H7 (cell line): ENCODE data around the gene SMIM38. TPM values are rescaled to one million over a fixed set of nuclear protein-coding genes. Genes with fewer than 3 reads are reported as not detected.

Source experiments
- DNase-seq: peaks from one replicate; pipeline ENCODE4 v3.0.0; 2012
- H3K27me3 ChIP-seq: 2 replicates; pipeline ENCODE4 v1.6.0; 2011; ENCODE audit warnings: mild to moderate bottlenecking, low read length; ENCODE audit not compliant: control insufficient read depth, insufficient read depth
- H3K36me3 ChIP-seq: replicated peaks from 2 replicates; pipeline ENCODE4 v1.5.1; 2011; ENCODE audit warnings: low read length; ENCODE audit not compliant: control insufficient read depth, insufficient read depth
- H3K4me3 ChIP-seq: 2 replicates; pipeline ENCODE4 v1.5.1; 2011; ENCODE audit warnings: low read depth, mild to moderate bottlenecking, control low read depth, low read length, moderate library complexity; ENCODE audit not compliant: insufficient read depth
- total RNA-seq: library from RNA; depleted of rRNA; stranded (reverse); fragments of >200 nt; shearing (Covaris generic); gene quantifications from 2 replicates; pipeline ENCODE4 v1.2.3, GENCODE V29; 2014

Gene SMIM38
- total RNA-seq, 1 experiment from 2014 or later, result 0.28 TPM

DNA sequence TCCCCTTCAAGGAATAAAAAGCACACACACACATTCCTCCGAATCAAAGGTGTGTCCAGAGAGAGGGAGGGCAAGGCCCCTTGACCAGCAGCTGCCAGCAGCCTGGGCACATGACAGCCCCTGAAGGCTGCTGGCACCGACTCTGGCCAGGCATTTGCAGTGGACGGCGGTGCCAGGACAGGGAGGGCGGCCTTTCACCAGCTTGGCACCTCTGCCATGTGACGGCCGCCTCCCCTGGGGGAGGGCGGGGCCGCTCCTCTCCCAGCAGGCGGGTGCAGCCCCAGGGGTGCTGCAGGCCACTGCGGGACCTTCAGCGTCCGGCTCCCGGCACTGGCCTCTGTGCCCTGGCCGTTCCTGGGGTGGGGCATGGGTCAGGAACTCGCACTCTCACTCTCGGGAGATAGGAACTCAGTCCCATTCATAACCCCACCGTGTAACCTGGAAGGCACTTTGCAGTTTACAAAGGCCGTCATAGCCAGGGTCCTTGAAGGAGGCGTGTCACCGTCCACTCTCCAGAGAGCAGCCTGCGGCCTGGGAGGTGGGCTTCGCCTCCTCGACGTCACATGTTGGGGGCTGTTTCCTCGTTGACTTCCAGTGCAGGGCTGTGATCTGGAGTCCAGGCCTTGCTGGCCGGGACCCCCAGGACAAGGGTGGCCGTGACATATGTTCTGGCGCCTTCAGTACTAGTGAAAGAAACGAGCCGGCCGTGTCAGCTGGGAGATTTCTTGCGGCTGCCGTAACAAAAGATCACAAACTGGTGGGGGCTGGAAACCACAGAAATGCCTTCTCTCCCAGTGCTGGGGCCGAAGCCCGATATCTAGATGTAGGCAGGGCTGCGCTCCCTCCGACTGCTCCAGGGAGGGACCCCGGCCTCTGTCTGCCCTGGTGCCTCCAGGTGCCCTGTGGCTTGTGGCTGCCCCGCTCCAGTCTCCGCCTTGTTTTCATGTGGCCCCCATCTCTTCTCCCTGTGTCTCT is 39.9 kb upstream of the SMIM38 start:
- no peak overlapping the region for H3K4me3 ChIP-seq
- H3K36me3 ChIP-seq, result no peaks in the 10 kb centered on the region

DNA sequence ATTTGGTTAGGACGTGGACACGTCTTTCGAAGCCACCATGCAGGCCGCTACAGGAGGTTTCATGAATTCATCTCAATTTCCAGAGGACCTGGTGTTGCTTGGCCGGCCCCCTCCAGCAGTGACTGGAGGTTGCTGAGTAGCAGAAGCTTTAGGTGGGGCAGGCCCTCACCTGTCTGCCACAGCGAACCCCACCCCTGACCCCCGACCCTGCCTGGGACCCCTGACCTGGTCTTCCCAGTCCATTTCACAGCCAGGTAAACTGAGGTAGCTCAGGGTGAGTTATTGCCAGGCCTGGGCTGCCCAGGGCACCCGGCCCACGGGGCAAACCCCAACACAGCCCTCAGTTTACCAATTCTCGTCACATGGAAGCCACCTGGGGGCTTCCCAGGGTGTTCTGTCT is 39.1 kb upstream of the SMIM38 start:
- H3K36me3 ChIP-seq, result no peaks in the 10 kb centered on the region
- no peak overlapping the region for H3K4me3 ChIP-seq
- no peaks in the 10 kb centered on the region for H3K27me3 ChIP-seq
- peak; percentile 39 for DNase-seq

More for the DNA sequence above, 39.9 kb upstream of the SMIM38 start:
- no peaks in the 10 kb centered on the region for H3K27me3 ChIP-seq
- DNase-seq, result peak; percentile 64

DNA sequence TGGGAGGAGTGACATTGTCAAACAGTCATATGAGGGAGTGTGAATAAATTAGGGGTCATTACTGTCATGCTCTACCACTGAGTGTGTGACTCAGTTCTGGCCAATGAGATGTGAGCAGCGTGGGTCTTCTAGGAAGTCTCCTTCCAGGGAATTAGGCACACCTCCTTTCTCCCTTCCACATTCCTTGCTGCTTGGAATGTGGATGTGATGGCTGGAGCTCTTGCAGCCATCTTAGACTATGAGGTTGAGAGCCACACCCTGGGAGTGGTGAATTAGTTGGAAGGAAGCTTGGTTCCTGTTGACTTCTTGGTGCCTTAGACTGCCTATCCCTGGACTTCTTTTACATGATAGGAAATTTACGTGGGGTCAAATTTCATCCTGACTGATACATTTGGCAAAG is 36.5 kb upstream of the SMIM38 start:
- DNase-seq, result no peak
- no peak overlapping the region for H3K4me3 ChIP-seq
- H3K27me3 ChIP-seq, result no peaks in the 10 kb centered on the region
- H3K36me3 ChIP-seq, result no peaks in the 10 kb centered on the region

DNA sequence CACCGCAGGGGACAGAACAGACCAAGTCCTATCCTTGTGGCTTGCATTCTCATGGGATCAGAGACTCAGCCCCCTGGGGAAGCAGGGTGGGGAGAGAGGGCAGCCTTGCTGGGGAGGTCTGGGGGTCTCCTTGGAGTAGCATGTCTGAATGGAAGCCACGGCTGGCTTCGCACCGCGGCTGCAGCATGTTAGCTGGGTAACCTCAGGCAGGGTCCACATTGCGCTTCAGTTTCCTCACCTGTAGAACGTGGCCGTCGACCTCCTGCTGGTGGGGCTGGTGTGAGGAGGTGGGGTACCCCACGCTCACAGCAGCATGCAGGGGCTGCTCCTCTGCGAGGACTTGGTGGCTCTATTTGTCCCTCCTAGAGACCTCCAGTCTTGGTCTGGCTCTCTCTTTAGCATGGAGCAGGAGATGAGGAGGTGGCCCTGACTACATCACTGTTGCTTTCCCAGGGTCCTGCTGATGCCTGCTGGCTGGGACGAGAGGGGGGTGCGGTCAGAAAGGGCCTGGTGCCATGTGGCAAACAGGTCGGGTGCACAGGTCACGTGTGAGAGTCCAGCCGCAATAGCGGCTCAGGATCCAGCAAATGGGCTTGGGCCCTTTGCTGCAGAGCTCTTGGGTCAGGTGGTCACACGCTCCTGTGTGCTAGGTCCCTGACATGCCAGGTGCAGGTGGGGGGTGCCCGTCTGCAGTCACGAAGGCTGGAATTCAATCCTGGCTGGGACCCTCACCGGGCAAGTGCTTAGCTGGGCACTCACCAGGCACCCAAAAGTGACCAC is 35.4 kb upstream of the SMIM38 start:
- Histone ChIP-seq H3K36me3 (no peaks in the 10 kb centered on the region), H3K27me3 (no peaks in the 10 kb centered on the region), H3K4me3 (no peak overlapping the region)
- peak; percentile 48 for DNase-seq

DNA sequence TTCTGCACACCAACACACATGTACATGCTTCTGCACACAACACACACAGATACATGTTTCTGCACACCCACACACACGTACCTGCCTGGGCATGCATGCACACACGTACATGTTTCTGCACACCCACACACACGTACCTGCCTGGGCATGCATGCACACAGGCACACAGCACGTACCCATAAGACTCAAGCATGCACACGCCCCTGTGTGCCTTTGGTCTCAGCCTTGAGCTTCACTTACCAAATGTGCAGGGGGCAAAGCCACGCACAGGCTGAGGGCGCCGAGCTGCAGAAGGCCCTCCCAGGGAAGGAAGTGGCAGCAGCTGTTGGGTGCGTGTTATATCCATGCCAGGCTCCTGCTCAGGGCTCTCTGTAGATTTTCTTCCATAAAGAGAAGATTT is 34.7 kb upstream of the SMIM38 start:
- Histone ChIP-seq H3K36me3 (no peaks in the 10 kb centered on the region), H3K27me3 (no peaks in the 10 kb centered on the region), H3K4me3 (no peak overlapping the region)
- DNase-seq, result no peak

DNA sequence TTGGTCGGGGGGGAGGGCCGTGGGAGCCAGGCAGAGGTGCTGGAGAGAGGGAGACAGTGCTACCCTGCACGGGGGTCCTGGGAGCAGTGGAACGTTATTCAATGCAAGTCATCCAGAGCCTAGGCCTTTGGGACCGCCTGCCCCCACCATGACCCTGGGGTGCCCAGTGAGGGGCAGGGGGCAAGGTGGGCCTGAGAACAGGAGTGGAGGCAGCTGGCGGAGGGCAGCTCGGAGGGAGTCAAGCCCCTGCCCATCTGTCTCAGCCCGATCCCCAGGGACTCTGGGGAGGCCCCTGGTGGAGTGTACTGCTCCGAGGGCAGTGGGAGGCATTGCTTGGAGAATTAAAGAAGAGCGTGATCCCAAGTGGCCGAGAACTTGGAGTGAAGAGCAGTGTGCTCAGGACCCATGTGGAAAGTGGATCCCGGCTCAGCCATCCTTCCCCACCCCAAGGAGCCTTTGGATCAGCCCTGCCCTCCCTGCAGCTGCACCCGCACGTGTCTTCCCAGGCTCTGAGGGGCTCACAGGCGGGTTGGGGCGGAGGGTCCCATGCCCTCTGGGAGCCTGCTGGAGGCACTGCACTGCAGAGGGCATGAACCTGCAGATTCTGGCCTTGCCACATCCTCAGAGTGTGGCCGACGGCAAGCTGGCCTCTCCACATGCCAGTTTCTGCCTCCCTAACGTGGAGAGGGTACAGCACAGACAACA is 34.0 kb upstream of the SMIM38 start:
- no peaks in the 10 kb centered on the region for H3K27me3 ChIP-seq
- DNase-seq, result peak; percentile 67
- no peaks in the 10 kb centered on the region for H3K36me3 ChIP-seq
- H3K4me3 ChIP-seq, result no peak overlapping the region

DNA sequence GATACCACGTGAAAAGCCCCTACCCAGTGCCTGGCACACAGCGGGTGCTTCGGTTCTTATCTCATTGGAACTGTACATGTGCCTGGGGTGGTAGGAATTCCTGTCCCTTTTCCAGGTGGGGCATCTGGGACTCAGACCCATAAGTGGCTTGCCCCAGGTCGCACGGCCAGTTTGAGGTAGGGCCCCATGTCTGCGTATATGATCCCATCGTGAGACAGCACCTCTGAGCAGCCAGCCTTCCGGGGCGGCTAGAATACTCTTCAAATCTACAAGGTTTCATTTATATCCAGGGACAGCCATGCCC is 33.5 kb upstream of the SMIM38 start:
- no peak for DNase-seq
- no peaks in the 10 kb centered on the region for H3K36me3 ChIP-seq
- no peaks in the 10 kb centered on the region for H3K27me3 ChIP-seq
- H3K4me3 ChIP-seq, result no peak overlapping the region

DNA sequence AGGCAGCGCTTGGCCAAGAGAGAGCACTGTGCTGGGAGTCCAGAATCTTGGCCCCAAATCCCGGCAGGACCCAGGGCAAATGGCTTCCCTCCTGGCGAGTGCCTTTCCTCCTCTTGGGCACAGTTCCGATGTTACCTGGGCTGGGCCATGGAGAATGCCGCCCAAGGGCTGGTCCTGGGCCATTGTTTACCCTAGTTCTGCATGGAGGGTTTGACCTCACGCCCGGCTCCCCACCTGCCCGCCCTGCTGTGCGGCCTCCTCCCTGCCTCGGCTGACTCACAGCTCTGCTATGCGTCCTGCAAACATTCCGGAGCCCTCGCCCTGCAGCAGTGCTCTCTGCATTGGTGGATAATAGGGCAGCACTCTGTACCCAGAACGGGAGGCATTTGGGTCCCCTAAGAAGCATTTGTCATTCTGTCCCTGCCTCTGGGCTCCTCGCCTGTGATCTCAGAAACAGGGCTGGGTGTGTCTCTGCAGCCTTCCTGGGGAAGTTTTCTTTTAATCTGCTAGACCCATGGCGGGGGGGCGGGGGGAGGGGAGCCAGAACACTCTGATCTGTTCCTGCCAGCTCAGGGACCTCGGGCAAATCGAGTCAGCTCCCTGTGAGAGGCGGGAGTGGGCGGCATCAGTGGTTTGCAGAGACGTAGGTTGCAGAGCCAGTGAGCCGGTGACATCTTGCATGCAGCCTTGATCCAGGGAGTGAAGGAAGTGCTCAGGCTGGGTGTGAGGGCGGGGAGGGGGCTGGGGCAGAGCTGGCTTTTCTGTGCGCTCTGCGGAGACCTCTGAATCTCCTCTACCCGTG is 32.9 kb upstream of the SMIM38 start:
- Histone ChIP-seq H3K36me3 (no peaks in the 10 kb centered on the region), H3K27me3 (no peaks in the 10 kb centered on the region), H3K4me3 (peak overlapping the region; percentile 10)
- peak; percentile 96 for DNase-seq

DNA sequence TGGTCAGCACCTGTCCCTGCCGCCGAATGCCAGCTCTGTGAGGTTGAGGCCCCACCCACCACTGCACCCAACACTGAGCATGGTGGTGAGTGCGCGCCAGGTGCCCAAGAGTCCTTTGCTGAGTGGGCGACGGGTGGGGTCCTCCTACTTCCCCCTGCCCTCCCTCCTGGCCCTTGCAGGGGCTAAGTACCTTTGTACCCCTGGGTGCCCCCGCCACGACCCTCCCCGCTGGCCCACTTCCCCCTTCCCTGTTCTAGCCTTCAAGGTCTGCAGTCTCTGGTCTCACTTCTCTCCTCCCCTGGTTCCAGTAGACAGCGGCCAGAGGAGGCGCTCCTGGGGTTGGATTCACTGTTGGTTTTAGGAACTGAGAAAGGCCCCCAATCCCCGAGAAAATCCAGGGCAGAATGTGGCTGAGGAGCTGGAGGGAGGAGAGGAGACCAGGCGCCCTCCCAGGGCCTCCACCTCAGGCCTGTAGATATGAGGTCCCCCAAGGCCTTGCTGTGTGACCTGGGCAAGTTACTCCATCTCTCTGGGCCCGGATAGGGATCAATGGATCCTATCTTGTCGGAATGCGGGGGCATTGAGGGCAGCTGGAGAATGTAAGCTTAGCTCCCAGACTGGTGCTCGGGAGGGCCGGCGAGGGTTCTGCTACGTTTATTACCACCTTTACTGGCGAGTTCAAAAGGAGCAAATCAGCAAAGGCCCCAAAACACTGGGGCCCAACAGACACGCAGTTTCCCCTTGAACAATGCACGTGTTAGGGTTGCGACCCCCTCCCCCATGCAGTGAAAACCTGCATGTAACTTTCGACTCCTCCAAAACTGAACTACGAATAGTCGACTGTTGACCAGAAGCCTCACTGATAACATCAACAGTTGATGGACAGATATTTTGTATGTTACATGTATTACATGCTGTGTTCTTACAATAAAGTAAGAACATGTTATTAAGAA is 31.9 kb upstream of the SMIM38 start:
- H3K4me3 ChIP-seq, result peak overlapping the region; percentile 10
- H3K27me3 ChIP-seq, result no peaks in the 10 kb centered on the region
- H3K36me3 ChIP-seq, result no peaks in the 10 kb centered on the region
- DNase-seq, result peak; percentile 70

DNA sequence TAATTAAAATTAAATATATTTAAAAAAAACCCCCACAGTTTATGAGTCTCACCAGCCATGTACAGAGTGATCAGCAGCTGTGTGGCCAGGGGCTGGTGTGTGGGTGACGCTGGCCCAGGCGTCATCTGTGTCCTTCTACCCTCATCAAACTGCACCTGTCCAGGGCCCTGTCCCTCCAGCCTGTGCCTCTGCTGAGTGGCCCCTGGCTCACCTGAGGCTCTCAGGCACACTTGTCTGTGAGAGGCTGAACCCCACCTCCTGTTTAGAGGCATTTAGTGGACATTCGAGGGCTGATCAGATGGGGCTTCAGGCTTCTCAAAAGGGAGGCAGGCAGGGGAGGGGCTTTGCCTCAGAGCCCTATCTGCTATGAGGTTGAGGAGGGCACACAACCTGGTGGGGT is 29.9 kb upstream of the SMIM38 start:
- Histone ChIP-seq H3K27me3 (no peaks in the 10 kb centered on the region), H3K4me3 (no peak overlapping the region), H3K36me3 (no peaks in the 10 kb centered on the region)
- DNase-seq, result no peak

DNA sequence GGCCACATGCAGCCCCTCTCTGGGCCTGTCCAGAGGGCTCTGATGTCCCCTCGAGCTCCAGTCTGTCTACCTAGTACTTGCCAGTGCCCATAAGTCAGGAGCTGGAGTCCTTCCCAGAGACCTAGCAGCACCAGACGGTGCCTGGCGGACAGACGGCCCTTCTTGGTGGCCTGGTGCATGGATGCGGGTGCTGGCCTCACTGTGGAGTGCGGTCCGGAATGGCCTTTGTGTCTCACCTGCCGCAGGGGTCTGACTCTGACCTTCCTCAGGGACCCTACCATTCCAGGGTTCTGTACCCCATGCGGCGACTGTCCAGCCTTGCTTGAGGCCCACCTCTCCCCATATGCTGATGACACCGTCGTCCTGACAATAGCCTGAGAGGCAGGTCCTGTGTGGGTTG is 29.4 kb upstream of the SMIM38 start:
- DNase-seq, result peak; percentile 45
- H3K4me3 ChIP-seq, result no peak overlapping the region

DNA sequence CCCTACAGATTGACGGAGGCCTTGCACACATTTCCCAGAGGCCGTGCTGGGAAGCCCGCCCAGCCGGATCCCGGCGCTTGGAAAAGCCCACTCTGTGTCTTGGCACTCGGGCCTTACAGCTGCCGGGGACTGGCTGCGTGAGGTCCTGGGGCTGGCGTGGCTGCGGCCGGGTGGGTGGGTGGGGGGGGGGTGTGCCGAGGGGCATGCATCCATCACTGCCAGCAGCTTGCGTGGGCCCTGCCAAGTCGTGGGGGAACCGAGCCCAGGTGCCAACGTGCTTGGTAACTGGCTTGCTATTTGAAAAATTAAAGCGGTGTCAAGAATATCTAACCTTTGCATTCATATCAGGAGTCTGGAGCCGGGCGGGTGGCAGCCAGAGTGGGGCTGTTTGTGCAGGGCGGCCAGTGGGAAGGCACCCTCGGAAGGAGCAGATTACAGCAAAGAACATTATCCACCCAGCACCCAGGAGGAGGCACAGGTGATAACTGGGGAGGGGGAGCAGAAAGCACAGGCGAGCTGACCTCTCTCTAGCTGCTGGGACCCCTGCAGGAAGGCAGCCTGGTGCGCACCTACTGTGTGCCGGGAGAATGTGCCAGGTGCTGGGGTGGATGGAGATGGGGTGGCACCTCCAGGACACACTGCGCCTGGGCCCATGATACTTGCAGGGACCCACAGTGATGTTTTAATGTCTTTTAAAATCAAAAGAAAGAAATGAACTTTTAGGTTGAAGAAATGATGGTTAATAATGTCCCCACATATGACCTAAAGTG is 28.5 kb upstream of the SMIM38 start:
- Histone ChIP-seq H3K27me3 (no peaks in the 10 kb centered on the region), H3K4me3 (no peak overlapping the region), H3K36me3 (no peaks in the 10 kb centered on the region)
- peak; percentile 44 for DNase-seq

More for the DNA sequence above, 29.4 kb upstream of the SMIM38 start:
- Histone ChIP-seq H3K36me3 (no peaks in the 10 kb centered on the region), H3K27me3 (no peaks in the 10 kb centered on the region)

DNA sequence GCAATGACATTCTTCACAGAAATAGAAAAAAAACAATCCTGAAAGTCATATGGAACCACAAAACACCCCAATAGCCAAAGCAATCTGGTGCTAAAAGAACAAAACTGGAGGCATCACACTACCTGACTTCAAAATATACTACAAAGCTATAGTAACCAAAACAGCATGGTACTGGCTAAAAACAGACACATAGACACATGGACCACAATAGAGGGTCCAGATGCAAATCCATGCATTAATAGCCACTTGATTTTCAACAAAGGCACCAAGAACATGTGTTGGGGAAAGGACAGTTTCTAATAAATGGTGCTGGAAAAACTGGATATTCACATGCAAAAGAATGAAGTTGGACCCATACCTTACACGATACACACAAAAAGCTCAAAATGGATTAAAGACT is 27.9 kb upstream of the SMIM38 start:
- no peak for DNase-seq
- no peaks in the 10 kb centered on the region for H3K36me3 ChIP-seq
- H3K4me3 ChIP-seq, result no peak overlapping the region
- no peaks in the 10 kb centered on the region for H3K27me3 ChIP-seq
